ENCODE measurements around the gene ALMS1. TPM values are rescaled to one million over a fixed set of nuclear protein-coding genes. Genes with fewer than 3 reads are reported as not detected.
"Not testable (repeated sequence)": the region's sequence is repeated elsewhere in the genome, so short reads cannot be mapped to it uniquely, and the experiment has no call there.

Gene ALMS1
- total RNA-seq, 1 experiment from 2014 or later: 16.7 TPM

DNA sequence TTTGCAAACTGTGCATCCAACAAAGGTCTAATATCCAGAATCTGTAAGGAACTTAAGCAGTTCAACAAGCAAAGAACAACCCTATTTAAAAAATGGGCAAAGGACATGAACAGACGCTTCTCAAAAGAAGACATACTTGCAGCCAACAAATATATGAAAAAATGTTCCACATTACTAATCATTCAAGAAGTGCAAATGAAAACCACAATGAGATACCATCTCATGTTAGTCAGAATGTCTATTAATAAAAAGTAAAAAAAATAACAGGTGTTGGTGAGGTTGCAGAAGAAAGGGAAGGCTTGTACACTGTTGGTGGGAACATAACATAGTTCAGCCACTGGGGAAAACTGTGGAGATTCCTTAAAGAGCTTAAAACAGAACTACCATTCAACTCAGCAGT, 130.4 kb downstream of the ALMS1 start:
- no peak for DNase-seq (ENCODE audit: low read depth)

- DNase-seq (ENCODE audit: low read depth): no peak
Observed at GRCh38 chr2:73528688-73529087, 143.1 kb downstream of the ALMS1 start.

DNA sequence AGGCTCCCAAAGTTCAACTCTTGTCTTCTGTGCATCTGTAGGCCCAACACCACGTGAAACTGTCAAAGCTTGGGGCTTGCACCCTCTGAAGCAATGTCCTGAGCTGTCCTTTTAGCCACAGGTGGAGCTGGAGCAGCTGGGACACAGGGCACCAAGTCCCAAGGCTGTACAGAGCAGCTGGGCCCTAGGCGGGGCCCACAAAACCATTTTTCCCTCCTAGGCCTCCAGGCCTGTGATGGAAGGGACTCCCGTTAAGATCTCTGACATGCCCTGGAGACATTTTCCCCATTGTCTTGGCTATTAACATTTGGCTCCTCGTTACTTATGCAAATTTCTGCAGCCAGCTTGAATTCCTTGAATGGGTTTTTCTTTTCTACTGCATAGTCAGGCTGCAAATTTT, 145.1 kb downstream of the ALMS1 start:
- DNase-seq (ENCODE audit: low read depth): not testable (repeated sequence)

- DNase-seq (ENCODE audit: low read depth): no peak
Observed at GRCh38 chr2:73532381-73532780, 146.7 kb downstream of the ALMS1 start.

GRCh38 chr2:73536133-73536840, 150.7 kb downstream of the ALMS1 start:
- DNase-seq (ENCODE audit: low read depth): no peak

DNA sequence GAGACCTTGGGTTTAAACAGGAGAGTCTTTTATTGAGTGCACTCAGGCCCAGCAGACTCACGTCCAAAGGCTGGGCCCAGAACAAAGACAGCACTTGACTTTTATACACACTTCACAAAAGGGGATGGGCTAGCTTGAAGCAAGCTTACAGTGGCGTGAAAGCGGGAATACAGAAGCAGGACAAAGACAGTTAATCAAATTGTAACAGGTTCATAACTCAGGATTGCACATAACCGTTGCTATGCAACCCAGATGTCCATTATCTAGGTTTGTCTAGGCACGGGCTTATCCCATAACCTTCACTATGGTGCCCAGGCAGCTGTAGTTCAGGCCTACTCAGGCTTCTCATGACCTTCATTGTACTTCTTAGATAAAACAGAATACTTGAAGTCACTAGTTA, 175.2 kb downstream of the ALMS1 start:
- not testable (repeated sequence) for DNase-seq (ENCODE audit: low read depth)

DNA sequence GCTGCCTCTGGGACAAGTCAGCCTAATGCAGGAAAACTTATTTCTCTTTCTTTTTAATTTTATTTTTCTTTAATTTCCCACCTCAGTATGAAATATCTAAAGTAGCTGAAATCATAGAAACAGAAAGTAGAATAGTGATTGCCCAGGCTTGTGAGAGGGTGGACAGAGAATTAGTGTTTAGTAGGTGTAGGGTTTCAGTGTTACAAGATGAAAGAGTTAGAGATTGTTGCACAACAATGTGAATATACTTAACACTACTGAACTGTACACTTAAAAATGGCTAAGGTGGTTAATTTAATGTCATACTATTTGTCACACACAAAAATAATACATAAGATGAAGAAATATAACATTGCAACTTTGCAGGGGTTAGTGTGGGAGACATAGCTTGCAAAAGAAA, 175.8 kb downstream of the ALMS1 start:
- DNase-seq (ENCODE audit: low read depth): no peak

DNA sequence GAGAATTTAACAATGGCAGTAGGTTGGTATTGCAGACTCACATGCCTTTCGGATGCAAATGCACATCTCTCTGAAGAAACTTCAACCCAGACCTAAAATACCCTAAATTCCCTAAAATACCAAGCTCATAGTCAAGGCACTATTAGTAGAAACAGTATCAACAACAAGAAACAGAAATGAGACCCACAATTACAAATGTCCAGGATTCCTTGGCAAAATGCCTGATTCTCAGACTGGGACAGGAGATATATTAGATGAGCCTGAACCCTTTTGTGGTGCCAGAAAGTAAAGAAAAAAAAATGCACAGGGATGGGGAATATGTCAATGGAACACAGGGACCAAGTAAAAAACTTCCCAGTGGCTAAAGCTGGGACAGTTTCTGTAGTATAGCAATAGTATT, 179.3 kb downstream of the ALMS1 start:
- no peak for DNase-seq (ENCODE audit: low read depth)

- no peak for DNase-seq (ENCODE audit: low read depth)
Observed at GRCh38 chr2:73566288-73566878, 180.7 kb downstream of the ALMS1 start.

DNA sequence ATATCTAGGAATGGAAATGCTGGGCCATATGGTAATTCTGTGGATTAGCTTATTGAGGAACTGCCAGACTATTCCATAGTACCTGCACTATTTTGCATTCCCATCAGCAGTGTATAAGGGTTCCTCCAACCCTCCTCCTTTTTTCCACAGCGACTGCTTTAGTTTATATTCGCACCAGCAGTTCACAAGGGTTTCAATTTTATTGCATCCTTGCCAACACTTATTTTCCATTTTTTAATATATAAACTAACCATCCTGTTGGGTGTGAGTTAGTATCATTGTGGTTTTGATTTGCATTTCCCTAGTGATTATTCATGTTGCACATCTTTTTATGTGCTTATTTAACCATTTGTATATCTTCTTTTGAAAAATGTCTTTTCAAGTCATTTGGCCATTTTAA, 189.6 kb downstream of the ALMS1 start:
- DNase-seq (ENCODE audit: low read depth): no peak

DNA sequence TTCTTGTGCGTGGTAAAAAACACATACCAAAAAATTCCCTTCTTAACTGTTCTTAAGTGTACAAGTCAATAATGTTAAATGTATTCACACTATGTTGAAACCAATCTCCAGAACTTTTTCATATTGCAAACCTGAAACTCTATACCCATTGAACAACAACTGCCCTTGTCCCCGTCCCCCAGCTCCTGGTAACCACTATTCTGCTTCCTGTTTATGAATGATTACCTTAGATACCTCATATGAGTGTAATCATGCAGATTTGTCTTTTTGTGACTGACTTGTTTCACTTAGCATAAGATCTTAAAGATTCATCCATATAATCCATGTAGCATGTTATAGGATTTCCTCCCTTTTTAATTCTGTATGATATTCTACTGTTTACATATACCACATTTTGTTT, 196.7 kb downstream of the ALMS1 start:
- no peak for DNase-seq (ENCODE audit: low read depth)

GRCh38 chr2:73588177-73588576, 202.5 kb downstream of the ALMS1 start:
- DNase-seq (ENCODE audit: low read depth): no peak

- no peak for DNase-seq (ENCODE audit: low read depth)
Observed at GRCh38 chr2:73593680-73594079, 208.0 kb downstream of the ALMS1 start.

- DNase-seq (ENCODE audit: low read depth): no peak
Observed at GRCh38 chr2:73594251-73594650, 208.6 kb downstream of the ALMS1 start.

DNA sequence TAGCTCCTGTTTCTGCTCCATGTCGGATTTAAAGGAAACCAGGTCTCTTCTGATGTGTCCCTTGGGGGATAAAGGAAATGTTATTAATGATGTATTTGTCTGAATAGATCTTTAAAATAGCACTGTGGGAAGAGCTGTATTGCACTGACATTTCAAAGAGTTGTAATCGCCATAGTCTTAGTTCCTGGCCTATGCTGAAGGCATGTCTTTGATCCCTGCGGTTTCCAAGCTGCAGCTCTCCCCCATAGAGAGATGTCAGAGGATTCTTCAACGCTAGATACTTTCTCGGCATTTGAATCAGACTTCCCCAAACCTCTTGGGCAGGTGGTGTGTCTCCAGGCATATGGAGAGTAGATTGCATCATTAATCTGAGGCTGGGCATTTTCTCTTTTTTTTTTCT, 216.1 kb downstream of the ALMS1 start:
- no peak for DNase-seq (ENCODE audit: low read depth)

- not testable (repeated sequence) for DNase-seq (ENCODE audit: low read depth)
Observed at GRCh38 chr2:73603099-73603588, 217.5 kb downstream of the ALMS1 start.

DNA sequence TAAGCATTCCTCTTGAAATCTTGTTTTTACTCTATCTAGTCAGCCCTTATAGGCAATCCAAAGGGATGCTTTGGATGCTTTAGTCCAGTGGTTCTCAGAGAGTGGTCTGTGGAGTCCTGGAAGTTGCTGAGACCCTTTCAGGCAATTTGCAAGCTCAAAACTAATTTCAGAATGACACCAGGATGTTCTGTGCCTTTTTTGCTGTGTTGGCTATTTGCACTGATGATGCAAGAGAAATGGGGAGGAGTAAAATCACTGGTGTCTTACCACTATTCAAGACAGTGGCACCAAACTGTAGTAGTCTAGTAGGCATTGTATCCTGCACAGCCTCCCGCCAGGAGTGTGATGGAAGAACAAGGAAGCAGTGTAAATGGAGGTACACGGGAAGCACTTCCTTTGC, 219.0 kb downstream of the ALMS1 start:
- not testable (repeated sequence) for DNase-seq (ENCODE audit: low read depth)

GRCh38 chr2:73610111-73610510, 224.5 kb downstream of the ALMS1 start:
- no peak for DNase-seq (ENCODE audit: low read depth)

- no peak for DNase-seq (ENCODE audit: low read depth)
Observed at GRCh38 chr2:73611193-73611592, 225.6 kb downstream of the ALMS1 start.

DNA sequence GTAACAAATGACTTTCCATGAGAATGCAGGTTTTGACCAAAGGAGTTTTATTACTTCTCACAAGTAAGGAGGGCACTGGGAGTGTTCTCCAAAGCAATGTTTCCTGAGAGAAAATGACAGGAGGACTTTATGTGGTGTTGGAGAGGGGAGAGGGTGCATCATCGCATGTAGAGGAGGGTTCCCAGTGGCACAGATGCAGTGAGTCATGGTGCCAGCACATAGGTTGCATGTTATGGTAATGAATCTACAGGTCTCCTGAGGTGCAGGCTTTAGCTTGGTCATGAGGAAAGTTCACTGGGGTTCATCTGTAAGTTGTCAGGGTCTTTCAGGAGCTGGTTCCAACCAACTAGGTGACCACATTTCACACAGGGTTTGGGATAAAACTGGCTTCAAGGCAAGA, 226.2 kb downstream of the ALMS1 start:
- no peak for DNase-seq (ENCODE audit: low read depth)

DNA sequence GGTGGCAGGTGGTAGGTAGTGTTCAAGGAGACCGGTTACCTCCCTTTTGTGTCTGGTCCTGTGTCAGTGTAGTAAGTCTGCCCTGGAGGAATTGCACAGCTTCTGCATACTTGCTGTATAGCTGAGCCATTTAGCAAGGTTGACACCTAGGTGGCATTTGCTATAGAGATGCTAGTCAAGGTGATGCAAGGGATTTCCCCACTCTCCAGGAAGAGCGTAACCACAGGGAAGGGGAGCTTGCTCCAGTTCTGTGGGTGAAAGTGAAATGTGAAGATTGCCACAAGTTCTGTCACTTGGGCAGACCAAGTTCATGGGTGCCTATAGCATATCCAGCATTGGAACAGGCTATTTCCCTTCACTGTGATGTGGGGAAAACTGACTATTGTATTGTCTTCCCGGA, 228.5 kb downstream of the ALMS1 start:
- DNase-seq (ENCODE audit: low read depth): no peak

DNA sequence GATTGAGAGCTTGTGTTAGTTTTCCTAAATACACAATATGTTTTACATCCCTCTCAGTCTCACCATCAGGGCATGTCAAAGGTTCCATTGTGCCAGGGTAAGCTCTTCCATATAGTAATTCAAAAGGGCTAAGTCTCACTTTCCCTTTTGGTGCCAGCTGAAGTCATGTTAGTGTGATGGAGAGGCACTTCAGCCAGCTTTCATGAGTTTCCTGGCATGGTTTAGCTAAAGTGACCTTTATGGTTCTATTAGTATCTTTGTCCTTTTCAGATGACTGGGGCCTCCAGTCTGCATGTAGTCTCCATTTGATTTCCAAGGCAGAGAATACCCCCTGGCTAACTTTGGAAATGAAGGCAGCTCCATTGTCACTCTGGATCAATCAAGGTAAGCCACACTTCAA, 229.4 kb downstream of the ALMS1 start:
- DNase-seq (ENCODE audit: low read depth): no peak

GRCh38 chr2:73619925-73620324, 234.3 kb downstream of the ALMS1 start:
- not testable (repeated sequence) for DNase-seq (ENCODE audit: low read depth)

DNA sequence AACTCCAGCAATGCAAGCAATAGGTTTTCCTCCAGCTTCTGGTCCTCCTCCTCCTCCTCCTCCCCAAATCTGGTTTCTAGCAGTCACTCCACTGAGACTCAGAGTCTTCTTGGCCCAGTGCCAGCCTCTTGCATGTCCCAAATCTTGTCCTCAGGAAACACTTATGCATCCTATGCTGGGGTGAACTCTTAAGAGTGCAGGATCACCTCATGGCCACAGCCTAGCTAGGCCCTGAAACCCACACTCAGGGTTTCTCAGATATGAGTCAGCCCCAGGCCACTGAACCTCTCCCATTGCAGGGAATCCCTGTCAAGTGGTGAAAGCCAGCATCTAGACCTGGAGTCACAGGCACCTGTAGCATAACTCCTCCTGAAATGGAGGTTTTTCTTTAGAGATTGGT, 238.4 kb downstream of the ALMS1 start:
- DNase-seq (ENCODE audit: low read depth): not testable (repeated sequence)

All from RPMI7951 (cell line).